Renal cortical epithelial cell (primary cell): Measurements from ENCODE around the gene HOXB1. TPM values are rescaled to one million over a fixed set of nuclear protein-coding genes. Genes with fewer than 3 reads are reported as not detected.
A peak's percentile ranks its signal among the peaks of the same experiment; 100 is the strongest.

Experiments
- DNase-seq: peaks from one replicate; pipeline ENCODE4 v3.0.0-alpha.2; 2011; ENCODE audit warnings: low read depth
- total RNA-seq: library from RNA; depleted of rRNA; stranded (reverse); fragments of >200 nt; gene quantifications from 2 replicates; pipeline ENCODE4 v1.2.3, GENCODE V29; 2014

The HOXB1 gene
- not detected in 2 replicates for total RNA-seq

DNA sequence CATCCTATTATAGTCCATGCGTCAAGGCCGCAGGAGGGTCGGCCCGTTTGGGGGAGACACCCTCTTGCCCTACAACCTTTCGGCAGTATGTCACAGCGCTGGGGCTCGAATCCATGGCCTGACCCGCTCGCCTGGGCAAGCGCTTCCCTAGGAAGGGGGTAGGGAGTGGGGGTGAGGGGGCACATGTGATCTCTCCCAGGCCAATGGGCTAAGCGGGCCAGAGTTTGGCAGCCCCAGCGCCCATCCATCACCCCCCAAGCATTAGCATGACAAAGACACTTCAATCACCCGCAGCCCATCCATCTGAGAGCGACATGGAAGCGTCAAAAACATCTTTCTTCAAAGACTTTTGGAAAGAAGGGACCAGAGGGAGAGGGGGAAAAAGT, at the start of gene HOXB1:
HOXB1 (minus strand) TSS at position 125 of the 386 bp plus-strand sequence; CDS start at position 18, 107 bp downstream.
- DNase-seq = no peak

DNA sequence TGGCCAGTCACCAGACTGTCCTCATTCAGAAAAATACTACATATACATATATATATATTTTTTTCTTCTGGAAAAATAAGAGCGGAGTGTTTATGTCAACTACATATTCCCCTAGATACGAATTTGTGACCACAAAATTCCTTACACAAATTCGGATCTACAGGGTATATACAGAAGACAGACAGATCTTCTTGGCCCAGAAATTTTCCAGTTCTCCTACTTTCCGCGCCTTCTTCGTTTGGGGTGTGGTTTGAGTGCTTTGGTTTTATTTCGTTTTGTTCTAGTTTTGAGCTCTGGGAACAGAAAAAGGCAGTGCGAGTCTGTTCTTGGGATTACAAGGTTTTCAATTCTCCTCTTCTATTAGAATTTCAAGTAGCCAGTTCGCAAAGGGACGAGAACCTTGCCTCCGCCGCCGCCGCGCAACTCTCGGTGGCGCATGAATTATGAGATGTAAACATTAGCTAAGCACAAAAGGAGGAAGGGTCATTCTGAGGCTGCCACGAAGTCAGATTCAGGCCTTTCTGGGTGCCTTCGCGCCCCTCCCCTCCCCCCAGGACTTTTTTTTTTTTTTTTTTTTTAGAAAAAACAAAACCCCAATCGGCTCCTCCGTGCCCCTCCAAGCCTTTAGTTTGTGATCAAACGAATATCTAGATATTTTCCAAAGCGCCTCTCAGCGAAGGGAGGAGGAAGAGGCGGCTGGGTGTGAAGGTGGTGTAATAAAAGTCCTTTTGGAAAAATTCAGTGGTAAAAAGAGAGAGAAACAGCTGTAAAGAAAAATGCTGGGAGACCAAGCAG, 49.1 kb upstream of the HOXB1 start:
- DNase-seq = no peak

DNA sequence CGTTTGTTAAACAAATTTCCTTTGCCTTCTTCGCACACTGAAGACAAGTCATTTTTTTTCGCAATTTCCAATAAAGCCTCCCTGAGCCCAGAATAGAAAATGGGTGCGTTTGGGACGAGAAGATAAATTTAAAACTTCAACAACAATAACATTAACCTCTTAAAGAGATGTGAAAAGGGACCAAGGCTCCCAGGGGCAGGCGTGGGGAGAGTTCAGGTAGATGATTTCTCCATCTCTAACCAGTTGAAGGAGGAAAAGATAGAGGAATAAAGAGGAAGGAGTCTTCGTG, 48.6 kb upstream of the HOXB1 start:
- no peak for DNase-seq

DNA sequence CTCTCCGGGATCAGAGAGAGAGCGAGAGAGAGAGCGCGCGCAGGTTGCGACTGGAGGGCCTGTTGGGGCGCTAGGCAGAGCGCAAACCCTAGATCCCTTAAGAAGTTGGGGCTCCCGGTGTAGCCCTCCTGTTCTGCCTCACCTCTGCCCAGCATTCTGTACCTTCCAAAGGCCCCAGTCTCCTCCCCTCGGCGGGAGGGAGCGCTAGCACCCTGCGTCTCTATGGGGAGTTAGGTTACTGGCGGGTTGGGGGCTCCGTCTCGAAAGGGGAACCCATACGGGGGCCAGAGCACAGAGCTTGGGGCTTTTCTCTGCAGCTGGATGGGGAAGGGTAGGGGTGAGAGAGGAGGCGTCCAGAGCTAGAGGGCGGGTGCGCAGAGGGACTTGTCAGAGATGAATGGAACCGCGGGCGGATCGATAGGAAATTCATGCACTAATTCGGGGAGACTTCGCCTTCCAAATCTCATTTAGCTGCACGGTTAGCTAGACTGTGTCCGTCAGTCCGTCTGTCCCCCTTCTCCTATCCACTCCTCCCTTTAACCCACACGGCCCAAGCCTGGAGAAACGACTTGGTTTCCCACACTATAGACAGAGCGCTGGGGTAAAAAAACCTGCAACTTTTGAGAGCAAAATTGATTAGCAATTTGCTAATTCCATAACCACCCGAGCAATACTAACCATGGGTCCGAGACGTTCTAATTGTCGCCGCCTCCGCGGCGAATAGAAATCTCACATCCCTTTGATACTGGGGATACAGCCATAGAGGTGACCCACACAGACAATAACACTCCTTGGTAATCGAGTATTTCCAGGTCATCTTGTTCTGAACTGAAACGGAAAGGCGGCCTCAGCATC, 48.0 kb upstream of the HOXB1 start:
- no peak for DNase-seq

DNA sequence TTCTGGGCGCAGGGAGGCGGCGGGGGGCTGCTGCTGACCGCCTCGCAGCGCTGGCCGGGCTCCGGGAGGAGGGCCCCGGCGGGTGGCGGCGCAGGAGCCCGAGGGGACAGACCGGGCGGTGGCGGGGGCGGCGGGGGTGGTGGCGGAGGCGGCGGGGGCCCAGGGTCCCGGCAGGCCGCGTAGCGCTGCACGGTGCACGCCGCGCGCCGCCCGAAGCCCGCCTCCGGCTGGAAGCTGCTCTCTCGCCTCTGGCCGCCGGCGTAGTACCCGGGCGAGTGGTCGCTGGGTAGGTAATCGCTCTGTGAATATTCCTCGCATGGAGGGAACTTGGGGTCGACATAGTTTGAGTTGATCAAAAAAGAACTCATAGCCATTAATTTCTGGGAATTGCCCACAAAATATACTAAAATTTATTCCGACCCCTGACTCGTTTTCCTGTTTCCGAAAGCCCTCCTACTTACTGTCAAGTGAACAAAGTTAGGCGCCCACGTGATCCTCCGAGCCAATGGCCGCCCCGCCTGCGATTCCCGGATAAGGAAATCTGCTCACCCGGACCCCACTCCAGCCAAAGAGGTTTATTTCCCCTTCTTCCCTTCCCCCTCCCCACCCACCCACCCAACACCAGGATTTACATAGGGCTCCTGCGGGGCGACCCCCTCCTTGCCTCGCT, 47.3 kb upstream of the HOXB1 start, which contains the start of gene HOXB4:
HOXB4 (minus strand) TSS at position 405 of the 670 bp plus-strand sequence; CDS start at position 374, 31 bp downstream.
- peak; percentile 67 for DNase-seq

DNA sequence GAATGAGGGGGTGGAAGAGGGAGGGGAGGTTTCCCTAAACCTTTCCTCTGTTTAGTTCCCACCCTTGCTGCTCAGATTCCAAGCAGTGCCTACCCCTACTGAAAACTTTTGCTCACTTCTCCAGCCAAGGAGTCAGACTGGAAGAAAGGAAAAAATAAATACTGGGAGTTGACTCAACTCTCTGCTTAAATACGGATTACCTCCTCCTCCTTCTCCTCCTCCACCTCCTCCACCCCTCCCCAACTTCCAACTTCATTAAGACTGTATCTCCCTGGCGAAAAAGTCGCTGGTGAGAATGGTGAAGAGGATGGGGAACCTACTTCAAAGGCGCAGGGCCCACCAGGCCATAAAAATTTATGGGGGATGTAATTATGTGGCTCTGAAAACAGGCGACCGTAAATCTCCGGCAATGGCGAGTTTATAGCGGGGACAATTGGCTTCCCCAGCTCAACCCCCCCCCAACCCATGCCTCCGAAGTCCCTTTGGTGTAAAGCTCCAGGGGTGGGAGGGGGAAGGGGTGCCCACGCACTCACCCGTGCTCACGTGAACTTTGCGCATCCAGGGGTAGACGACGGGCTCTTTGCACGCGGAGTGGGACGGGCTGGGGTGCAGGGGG, 46.6 kb upstream of the HOXB1 start:
- DNase-seq = peak; percentile 69

DNA sequence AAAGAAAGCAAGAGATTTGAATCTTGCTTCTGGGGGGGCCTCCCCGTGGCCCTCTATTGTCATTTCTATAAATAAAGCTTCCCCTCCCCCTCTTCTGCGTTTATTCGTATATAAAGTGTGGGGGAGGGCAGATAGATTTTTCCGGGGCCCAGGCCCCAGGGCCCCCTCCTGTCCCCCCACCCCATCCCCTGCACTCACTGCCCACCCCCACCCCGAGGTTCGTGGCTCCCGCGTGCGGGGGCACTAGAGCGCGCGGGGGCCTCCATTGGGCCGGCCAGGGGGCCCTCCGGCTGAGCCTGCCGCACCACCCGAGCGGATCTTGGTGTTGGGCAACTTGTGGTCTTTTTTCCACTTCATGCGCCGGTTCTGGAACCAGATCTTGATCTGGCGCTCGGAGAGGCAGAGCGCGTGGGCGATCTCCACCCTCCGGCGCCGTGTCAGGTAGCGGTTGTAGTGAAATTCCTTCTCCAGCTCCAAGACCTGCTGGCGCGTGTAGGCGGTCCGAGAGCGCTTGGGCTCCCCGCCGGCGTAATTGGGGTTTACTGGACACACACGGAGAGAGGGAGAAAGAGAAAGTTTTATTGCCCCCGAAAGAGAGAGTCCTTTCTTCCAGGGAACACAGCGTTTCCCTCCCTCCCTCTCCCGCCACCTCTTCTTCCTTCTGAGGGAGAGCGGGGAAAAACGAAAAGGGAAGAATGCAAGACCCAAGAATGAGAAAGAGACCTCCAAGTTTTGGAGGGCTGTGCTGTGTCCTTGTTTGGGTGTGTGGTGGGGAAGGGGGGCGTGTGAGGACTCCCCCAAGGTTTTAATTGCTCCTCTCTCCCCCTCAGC, 45.9 kb upstream of the HOXB1 start:
- DNase-seq = peak; percentile 82

DNA sequence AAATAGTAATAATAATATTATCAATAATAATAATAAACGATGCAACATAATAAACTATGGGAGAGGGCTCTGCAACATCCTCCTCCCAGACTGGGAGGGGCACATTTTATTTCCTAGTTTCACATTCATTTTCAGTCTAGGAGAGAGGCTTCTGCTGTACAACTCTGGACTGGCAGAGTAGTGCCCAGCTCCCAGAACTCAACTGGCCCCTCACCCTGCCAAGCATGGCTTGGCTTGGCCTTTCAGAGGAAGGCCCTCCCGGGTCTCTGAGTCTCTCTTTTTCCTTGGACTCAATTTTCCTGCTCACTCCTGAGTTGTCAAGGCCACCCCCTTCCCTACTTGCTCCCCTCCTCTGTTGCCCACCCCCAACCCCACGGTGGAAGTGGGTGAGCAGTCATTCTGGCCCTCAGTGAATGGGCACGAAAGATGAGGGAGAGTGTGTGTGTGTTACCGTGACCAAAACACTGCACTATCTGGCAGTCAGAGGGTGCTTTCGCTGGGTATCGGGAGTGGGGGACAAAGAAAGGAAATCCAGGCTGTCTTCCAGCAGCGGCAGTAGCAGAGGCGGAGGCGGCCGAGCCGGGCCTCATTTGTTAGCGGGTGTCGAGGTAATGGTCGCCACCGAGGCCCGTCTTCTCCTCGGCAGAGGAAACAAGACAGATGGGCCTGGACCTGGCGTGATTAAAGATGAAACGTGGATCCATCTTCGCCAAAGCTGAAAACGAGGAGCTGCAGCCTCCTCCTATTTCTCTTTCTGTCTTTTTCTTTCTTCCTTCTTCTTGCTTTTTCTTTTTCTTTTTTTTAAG, 45.1 kb upstream of the HOXB1 start:
- no peak for DNase-seq

DNA sequence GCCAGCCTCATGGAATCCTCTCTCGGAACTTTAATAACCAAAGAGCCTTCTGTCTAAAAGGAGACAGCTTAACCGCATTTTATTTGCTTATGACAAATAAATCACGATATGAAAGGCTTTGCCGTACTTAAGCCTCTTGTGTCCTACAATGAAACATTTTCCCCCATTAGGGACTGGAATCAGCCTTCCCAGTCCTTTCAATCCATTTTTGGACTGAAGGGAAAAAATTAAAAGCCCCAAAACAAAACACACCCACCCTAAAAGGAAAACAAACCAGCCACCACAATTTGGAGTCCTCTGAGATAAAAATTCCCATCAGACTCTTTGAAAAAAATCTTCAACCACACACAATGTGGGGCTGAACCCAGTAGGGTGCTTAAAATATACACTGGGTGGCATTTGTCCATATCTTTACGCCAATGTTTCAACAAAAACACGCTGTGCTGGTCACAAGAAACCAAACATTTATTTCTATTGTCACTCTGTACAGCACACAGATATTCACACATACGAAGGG, 44.3 kb upstream of the HOXB1 start:
- no peak for DNase-seq

DNA sequence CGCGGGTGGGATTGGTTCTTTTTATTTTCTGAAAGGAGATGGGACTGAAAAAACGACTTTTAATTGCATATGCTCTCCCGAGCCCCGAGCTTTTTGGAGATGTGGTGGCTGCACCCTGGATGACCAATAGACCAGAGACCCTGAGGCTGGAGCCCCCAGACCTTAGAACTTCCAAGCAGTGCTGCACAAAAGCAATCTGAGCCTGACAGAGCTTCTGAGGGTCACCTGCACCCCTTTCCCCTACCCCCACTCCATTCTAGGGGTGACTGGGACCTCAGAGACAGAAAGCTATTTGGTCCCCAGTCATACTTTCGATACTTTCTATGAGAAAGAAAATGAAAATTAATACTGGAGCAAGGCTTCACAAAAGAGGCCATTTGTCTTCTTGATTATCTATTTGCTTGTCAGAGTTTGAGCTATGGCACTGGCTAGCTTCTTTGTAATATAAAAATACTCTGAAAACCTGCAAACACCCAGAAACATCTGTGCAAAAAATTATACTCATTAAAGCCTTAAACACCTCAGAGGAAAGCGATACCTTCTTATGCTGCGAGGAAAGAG, 43.8 kb upstream of the HOXB1 start:
- no peak for DNase-seq

DNA sequence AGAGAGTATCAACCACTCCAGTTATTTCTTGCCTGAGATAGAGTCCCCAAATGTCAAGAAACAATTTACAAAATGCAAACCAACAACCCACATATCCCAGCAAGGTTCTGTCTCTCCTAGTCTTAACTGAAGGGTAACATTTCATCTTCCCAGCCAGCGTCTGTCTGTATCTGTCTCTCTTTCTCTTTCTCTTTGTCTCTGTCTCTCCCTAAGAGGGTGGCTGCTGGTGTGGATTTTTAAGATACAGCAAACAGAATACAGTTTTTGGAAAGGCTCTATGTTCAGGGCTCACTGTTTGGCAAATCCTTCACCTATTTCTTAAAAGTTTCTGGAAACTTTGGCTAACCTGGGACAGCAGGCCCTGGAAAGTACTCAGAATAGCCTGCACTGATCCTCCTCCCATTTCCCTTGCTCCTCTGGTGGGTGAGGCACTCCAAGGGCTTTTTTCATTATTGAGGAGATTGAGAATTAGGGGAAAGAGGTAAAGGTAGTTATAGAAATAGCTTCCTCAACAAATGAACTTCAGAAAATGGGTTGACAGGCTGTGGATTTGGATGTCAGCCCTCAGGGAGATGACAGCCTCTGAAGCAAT, 41.1 kb upstream of the HOXB1 start:
- no peak for DNase-seq

DNA sequence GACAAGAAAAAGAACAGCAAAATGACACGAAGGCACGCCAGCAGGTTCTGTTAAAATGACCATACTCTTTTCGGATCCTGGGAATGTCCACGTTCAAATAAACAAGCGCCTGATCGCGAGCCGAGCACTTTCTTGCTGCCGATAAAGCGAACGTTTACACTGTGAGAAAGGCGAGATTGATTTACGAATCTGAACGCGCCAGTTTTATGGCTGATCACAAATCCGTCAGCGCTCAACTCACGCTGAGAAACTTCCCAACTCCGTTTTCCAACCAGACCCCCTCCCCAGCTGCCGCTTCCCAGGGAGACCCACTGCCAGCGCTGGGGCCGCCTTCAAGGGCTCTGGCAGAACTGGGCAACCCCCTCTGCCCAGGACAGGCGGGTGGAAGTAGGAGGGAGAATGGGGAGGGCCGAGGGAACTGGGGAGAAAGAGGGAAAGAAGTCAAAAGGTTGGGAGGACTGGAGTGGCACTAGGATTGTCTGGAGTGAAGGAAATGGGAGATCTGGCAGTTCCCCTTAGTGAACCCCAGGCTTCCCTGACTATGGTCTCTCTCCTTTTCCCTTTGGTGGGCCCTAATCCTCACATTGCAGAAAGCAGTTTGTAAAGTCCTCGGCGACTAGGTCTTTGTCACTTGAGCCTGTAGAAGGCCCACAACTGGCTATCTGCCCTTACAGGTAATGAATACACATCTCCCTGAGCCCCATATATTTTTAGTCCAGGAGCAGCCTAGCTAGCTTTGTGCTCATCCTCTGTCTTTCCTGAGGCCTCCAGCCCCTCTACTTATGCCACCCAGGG, 40.4 kb upstream of the HOXB1 start:
- no peak for DNase-seq

DNA sequence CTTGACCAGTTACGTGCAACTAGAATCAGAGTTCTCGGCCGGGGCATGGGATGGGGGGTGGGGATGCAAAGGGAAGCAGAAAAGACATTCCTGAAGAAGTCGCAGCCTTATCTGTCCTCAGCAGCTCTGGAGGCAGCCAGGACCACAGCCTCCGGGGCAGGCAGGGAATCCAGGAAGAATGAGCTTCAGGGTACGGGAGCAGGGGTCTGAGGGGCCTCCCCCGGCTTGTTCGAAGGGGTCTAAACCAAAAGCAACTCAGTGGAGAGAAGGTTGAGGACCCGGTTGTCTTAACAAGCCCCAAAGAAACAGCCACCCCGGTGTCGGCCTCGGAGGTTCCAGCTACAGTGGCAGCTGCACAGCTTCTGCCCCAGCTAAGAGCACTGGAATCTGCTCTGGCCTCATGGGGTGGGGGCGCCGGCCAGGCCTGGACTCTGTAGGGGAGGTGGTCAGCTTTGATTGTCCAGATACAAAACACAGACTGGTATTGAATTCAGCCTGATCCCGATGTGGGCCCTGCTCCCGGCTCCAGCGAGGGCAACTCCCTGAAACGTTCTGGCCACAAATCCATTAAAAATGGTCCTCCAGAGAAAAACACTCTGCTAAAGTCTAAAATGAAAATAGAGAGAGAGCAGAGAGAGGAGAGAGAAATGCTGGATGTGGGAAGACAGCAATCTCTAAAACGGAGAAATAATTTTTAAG, 39.7 kb upstream of the HOXB1 start:
- no peak for DNase-seq

DNA sequence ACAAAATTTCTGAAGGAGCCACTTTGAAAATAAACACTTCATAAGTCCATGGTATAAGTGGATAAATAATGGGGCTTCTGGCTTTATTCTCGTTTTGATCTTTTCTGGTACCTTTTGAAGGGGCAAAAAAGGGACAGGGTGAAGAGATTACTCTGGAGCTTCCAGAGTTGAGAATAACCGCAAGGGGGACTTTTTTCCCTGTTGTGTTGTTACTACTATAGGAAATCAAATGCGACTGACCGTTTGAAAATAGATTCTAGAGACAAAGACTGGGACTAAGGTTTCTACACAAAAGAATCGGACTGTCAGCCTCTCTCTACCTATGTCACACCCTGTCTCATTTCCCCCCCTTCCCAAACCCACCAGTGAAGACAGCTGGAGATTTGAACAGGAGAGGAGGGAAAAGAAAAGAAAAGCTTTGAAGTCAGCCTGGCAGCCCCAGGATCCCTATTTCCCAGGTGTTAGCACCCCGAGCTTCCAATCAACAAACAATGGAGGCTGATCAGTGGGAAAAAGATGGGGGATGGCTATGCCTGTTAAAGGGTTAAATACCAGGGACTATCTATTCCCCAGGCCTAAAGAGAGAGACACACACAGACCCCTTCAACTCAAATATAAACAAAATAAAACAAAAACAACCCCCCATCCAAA, 39.0 kb upstream of the HOXB1 start:
- no peak for DNase-seq

DNA sequence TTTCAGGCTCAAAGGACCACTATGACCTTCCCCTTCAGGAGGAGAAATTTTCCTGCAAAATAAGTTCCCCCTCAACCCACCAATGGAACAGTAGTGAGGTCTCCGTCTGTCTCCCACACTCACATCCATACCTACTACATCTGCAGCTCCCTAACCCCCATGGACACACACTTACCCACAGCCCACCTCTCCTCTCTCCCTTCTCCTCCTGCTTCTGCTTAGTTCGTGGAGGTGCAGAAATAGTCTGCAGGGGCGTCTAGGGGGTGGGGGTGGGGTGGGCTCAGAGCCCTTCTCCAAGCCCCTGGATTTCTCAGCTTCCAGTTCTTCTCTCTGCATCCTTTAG, 38.4 kb upstream of the HOXB1 start:
- DNase-seq = no peak

DNA sequence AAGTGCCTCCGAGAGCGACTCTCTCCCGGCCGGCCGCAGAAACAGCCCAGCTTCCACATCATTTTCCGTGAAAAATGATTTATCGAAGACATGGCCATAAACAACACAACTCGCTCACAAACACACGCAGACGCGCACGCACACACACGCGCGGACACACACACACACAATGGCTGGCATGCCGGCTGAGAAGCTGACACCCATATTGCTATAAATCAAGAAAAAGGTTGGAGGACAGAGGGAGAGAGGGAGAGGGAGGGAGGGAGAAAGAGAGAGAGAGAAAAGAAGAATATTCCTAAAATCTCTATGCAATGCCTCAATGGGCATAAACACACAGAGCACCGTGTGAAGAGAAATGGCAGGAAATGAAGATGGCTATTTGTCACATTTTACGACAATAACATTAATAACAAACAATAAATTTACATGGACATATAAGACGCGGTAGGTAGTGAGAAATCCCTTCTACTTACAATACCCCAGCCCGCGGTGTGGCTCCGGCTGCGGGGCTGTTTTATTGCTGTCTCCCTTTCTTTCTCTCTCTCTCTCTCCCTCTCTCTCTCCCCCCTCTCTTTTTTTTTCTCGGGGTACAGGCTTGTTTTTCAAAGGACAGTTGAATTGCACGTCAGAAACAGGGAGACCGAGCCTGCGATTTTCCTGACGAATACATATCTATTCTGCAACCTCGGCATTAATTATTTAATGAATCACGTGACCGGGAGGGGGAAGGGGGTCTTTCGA, 37.9 kb upstream of the HOXB1 start:
- DNase-seq = no peak
